ENCODE results near the gene DCUN1D3.
"Not testable (repeated sequence)": the region's sequence is repeated elsewhere in the genome, so short reads cannot be mapped to it uniquely, and the experiment has no call there.

DCUN1D3 gene

DNA sequence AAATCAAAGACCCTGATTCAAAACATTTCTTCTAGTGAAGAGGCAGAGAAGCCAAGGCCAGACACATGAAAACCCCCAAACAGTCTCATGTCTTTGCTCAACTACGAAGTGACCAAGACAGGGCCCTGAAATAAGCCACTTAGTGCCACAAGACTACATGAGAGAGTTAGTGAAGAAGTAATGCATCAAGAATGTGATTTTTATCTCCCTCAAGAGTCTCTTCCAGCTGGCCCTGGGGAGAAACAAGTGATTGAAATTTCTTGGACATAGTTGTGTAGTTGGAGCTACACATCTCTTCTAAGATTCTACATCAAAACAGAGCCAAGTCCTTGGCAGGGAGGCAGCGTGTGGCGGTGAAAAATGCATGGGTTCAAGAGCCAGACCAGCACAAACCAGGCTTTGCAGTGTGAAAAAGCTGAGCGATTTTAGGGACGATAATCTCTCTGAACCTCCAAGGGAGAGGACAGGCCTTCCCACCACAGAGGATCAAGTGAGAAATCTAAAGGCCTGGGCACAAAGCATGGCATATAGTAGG lies 31.0 kb upstream of the DCUN1D3 start:
- no peaks in the 10 kb centered on the region for H3K9me3 ChIP-seq (ENCODE audit: control extremely low read depth in 1 of 5, control insufficient read depth in 4 of 5, insufficient read depth in 2 of 5, low read depth in 1 of 5, low read length in 4 of 5)
- CTCF ChIA-PET, result no interaction called here
- H3K4me3 ChIP-seq (ENCODE audit: control insufficient read depth in 1 of 7, extremely low read depth in 1 of 7, insufficient read depth in 4 of 7, low read depth in 2 of 7, low read length in 6 of 7), result no peak overlapping the region
- no peak overlapping the region for H3K27ac ChIP-seq (ENCODE audit: insufficient read depth in 1 of 2, low read depth in 1 of 2, low read length in 2 of 2, poor library complexity in 1 of 2, severe bottlenecking in 2 of 2)
- no peaks in the 10 kb centered on the region for H3K36me3 ChIP-seq (ENCODE audit: control insufficient read depth in 4 of 4, insufficient read depth in 4 of 4, low read length in 3 of 4)
- 100% methylated on average over 5 of the region's 5 CpGs for WGBS (ENCODE audit: insufficient coverage)
- no peak for DNase-seq
- POLR2A ChIA-PET, result no interaction called here
- no peaks in the 10 kb centered on the region for H3K27me3 ChIP-seq (replicated peaks in 2 of 5; ENCODE audit: control insufficient read depth in 4 of 5, insufficient read depth in 5 of 5, low read length in 4 of 5)
- no peaks in the 10 kb centered on the region for H3K4me1 ChIP-seq (ENCODE audit: control extremely low read depth in 1 of 4, control insufficient read depth in 4 of 4, insufficient read depth in 4 of 4, low read length in 3 of 4)

DNA sequence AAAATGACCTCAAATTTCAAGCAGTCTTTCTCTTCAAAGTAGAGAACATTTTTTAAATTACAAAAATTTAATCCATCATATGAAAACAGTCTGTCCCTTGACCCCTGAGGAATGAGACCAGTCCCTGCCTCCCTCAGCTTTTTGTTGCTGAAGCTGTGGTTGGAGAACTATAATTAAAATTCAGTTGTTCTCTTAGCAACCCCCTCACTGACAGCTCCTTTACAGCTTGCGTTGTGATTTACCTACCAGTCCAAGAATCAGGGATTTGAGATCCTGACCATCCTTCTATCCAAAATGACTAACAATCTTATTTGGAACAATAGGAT lies 30.2 kb upstream of the DCUN1D3 start:
- ChIA-PET POLR2A (no interaction called here), CTCF (interaction anchor here (1.2 kb wide), 1 partner anchor 22 kb away, joined by 4 read pairs; no protein-coding TSS in a partner anchor)

DNA sequence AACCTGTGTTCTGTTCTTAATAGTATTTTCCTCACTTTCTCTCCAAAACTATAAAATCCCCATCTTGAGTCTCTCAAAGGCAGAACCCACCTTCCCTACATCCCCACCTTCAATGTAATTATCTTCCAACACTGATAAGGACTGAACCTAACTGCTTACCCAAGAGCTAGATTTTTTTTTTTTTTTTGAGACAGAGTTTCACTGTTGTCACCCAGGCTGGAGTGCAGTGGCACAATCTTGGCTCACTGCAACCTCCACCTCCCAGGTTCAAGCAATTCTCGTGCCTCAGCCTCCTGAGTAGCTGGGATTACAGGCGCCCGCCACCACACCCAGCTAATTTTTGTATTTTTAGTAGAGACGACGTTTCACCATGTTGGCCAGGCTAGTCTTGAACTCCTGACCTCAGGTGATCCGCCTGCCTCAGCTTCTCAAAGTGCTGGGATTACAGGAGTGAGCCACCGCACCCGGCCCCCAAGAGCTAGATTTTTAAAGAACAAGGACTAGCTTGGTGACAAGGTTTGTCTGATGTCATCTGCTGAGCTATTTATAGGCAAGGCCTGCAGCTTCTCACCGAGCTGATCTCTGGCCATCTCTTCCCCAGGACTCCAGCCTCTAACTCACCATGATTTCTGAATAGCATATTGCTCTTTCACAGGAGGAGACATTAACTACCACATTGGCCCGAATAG lies 29.7 kb upstream of the DCUN1D3 start:
- H3K4me1 ChIP-seq (ENCODE audit: control extremely low read depth in 1 of 4, control insufficient read depth in 4 of 4, insufficient read depth in 4 of 4, low read length in 3 of 4); H3K4me3 ChIP-seq (ENCODE audit: control insufficient read depth in 1 of 7, extremely low read depth in 1 of 7, insufficient read depth in 4 of 7, low read depth in 2 of 7, low read length in 6 of 7); H3K27me3 ChIP-seq (replicated peaks in 2 of 5; ENCODE audit: control insufficient read depth in 4 of 5, insufficient read depth in 5 of 5, low read length in 4 of 5); H3K36me3 ChIP-seq (ENCODE audit: control insufficient read depth in 4 of 4, insufficient read depth in 4 of 4, low read length in 3 of 4); DNase-seq; H3K27ac ChIP-seq (ENCODE audit: insufficient read depth in 1 of 2, low read depth in 1 of 2, low read length in 2 of 2, poor library complexity in 1 of 2, severe bottlenecking in 2 of 2); H3K9me3 ChIP-seq (ENCODE audit: control extremely low read depth in 1 of 5, control insufficient read depth in 4 of 5, insufficient read depth in 2 of 5, low read depth in 1 of 5, low read length in 4 of 5): not testable (repeated sequence)
- ChIA-PET CTCF (interaction anchor here (1.2 kb wide), 1 partner anchor 21 kb away, joined by 4 read pairs; no protein-coding TSS in a partner anchor), POLR2A (interaction anchor here (0.6 kb wide), 1 partner anchor 57 kb away, joined by 3 read pairs; no protein-coding TSS in a partner anchor)
- 94% methylated on average over 9 of the region's 10 CpGs for WGBS (ENCODE audit: insufficient coverage)

More for the DNA sequence above, 30.2 kb upstream of the DCUN1D3 start:
- Histone ChIP-seq H3K36me3 (ENCODE audit: control insufficient read depth in 4 of 4, insufficient read depth in 4 of 4, low read length in 3 of 4) (peaks cover 3 to 6% (median 5%) of the 10 kb centered on the region in 4 experiments), H3K9me3 (ENCODE audit: control extremely low read depth in 1 of 5, control insufficient read depth in 4 of 5, insufficient read depth in 2 of 5, low read depth in 1 of 5, low read length in 4 of 5) (no peaks in the 10 kb centered on the region), H3K27me3 (replicated peaks in 2 of 5; ENCODE audit: control insufficient read depth in 4 of 5, insufficient read depth in 5 of 5, low read length in 4 of 5) (no peaks in the 10 kb centered on the region), H3K4me3 (ENCODE audit: control insufficient read depth in 1 of 7, extremely low read depth in 1 of 7, insufficient read depth in 4 of 7, low read depth in 2 of 7, low read length in 6 of 7) (no peak overlapping the region), H3K4me1 (ENCODE audit: control extremely low read depth in 1 of 4, control insufficient read depth in 4 of 4, insufficient read depth in 4 of 4, low read length in 3 of 4) (no peaks in the 10 kb centered on the region), H3K27ac (ENCODE audit: insufficient read depth in 1 of 2, low read depth in 1 of 2, low read length in 2 of 2, poor library complexity in 1 of 2, severe bottlenecking in 2 of 2) (no peak overlapping the region)
- 100% methylated on average over 1 of the region's 1 CpG for whole genome bisulfite sequencing (ENCODE audit: insufficient coverage)
- DNase-seq, result no peak

DNA sequence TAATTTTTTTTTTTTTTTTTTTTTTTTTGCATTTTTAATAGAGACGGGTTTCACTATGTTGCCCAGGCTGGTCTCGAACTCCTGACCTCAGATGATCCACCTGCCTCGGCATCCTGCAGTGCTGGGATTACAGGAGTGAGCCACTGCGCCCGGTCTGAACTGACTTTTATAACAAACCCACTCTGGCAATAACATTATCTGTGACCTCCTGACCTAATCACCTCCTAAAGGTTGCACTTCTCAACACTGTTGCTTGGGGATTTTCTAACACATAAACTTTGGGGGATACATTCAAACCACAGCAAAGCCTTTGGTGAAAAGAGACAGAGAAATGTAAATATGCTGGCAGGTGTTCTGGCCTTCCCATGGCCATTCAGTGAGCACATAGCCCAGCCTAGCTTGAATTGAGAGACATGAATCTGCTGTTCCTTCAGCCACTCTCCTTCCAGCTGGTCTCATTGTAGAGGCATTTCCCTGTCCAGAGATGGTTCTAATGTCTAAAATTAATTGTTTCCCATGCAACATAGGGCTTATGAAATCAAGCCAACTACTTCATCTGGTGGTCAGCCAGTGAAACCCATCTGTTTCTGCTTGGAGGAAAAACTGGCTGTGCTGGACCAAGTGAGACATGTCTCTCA lies 28.7 kb upstream of the DCUN1D3 start:
- no peaks in the 10 kb centered on the region for H3K4me1 ChIP-seq (ENCODE audit: control extremely low read depth in 1 of 4, control insufficient read depth in 4 of 4, insufficient read depth in 4 of 4, low read length in 3 of 4)
- 98% methylated on average over 5 of the region's 5 CpGs for WGBS (ENCODE audit: insufficient coverage)
- H3K36me3 ChIP-seq (ENCODE audit: control insufficient read depth in 4 of 4, insufficient read depth in 4 of 4, low read length in 3 of 4), result peaks cover 3 to 16% (median 9%) of the 10 kb centered on the region in 4 experiments
- ChIA-PET POLR2A (no interaction called here), CTCF (no interaction called here)
- H3K9me3 ChIP-seq (ENCODE audit: control extremely low read depth in 1 of 5, control insufficient read depth in 4 of 5, insufficient read depth in 2 of 5, low read depth in 1 of 5, low read length in 4 of 5), result no peaks in the 10 kb centered on the region
- no peak for DNase-seq
- H3K27me3 ChIP-seq (replicated peaks in 2 of 5; ENCODE audit: control insufficient read depth in 4 of 5, insufficient read depth in 5 of 5, low read length in 4 of 5), result no peaks in the 10 kb centered on the region
- H3K4me3 ChIP-seq (ENCODE audit: control insufficient read depth in 1 of 7, extremely low read depth in 1 of 7, insufficient read depth in 4 of 7, low read depth in 2 of 7, low read length in 6 of 7), result no peak overlapping the region
- no peak overlapping the region for H3K27ac ChIP-seq (ENCODE audit: insufficient read depth in 1 of 2, low read depth in 1 of 2, low read length in 2 of 2, poor library complexity in 1 of 2, severe bottlenecking in 2 of 2)

DNA sequence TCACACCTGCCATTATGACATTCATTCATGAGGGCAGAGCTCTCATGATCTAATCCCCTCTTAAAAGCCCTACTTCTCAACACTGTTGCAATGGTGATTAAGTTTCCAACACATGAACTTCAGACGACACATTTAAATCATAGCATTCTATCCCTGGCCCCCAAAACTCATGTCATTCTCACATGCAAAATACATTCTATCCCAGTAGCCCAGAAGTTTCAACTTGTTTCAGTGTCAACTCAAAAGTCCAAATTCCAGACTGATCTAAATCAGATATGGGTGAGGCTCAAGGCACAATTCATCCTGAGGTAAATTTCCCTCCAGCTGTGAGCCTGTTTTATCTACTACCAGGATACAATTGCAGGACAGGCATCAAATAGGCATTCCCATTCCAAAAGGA lies 25.6 kb upstream of the DCUN1D3 start:
- Histone ChIP-seq H3K9me3 (ENCODE audit: control extremely low read depth in 1 of 5, control insufficient read depth in 4 of 5, insufficient read depth in 2 of 5, low read depth in 1 of 5, low read length in 4 of 5) (no peaks in the 10 kb centered on the region), H3K27ac (ENCODE audit: insufficient read depth in 1 of 2, low read depth in 1 of 2, low read length in 2 of 2, poor library complexity in 1 of 2, severe bottlenecking in 2 of 2) (no peak overlapping the region), H3K4me1 (ENCODE audit: control extremely low read depth in 1 of 4, control insufficient read depth in 4 of 4, insufficient read depth in 4 of 4, low read length in 3 of 4) (no peaks in the 10 kb centered on the region), H3K36me3 (ENCODE audit: control insufficient read depth in 4 of 4, insufficient read depth in 4 of 4, low read length in 3 of 4) (peaks cover 3 to 26% (median 11%) of the 10 kb centered on the region in 4 experiments), H3K27me3 (replicated peaks in 2 of 5; ENCODE audit: control insufficient read depth in 4 of 5, insufficient read depth in 5 of 5, low read length in 4 of 5) (no peaks in the 10 kb centered on the region), H3K4me3 (ENCODE audit: control insufficient read depth in 1 of 7, extremely low read depth in 1 of 7, insufficient read depth in 4 of 7, low read depth in 2 of 7, low read length in 6 of 7) (no peak overlapping the region)
- no peak for DNase-seq
- CTCF ChIA-PET, result no interaction called here
- 100% methylated on average over 1 of the region's 1 CpG for WGBS (ENCODE audit: insufficient coverage)
- POLR2A ChIA-PET, result no interaction called here

DNA sequence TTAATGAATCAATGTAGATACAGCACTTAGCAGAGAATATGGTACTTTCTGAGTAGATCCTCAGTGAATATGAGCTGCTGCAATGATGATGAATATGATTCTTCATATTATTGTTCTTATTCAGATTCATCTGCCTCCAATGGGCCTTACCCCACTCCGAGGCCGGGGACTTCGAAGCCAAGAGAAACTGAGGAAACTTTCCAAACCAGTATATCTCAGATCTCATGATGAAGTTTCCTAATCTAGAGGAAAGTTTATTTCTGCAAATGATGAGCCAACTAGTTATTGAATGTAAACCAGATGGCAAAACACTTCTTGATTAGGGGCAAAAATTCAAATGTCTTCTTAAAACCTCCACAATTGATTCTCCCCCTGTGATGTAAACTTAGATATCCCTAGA lies 23.7 kb upstream of the DCUN1D3 start:
- Histone ChIP-seq H3K4me3 (ENCODE audit: control insufficient read depth in 1 of 7, extremely low read depth in 1 of 7, insufficient read depth in 4 of 7, low read depth in 2 of 7, low read length in 6 of 7) (no peak overlapping the region), H3K36me3 (ENCODE audit: control insufficient read depth in 4 of 4, insufficient read depth in 4 of 4, low read length in 3 of 4) (peaks cover 3 to 35% (median 18%) of the 10 kb centered on the region in 4 experiments), H3K27ac (ENCODE audit: insufficient read depth in 1 of 2, low read depth in 1 of 2, low read length in 2 of 2, poor library complexity in 1 of 2, severe bottlenecking in 2 of 2) (no peak overlapping the region), H3K9me3 (ENCODE audit: control extremely low read depth in 1 of 5, control insufficient read depth in 4 of 5, insufficient read depth in 2 of 5, low read depth in 1 of 5, low read length in 4 of 5) (no peaks in the 10 kb centered on the region), H3K27me3 (replicated peaks in 2 of 5; ENCODE audit: control insufficient read depth in 4 of 5, insufficient read depth in 5 of 5, low read length in 4 of 5) (no peaks in the 10 kb centered on the region), H3K4me1 (ENCODE audit: control extremely low read depth in 1 of 4, control insufficient read depth in 4 of 4, insufficient read depth in 4 of 4, low read length in 3 of 4) (peaks cover 0 to under 1% (median 0%) of the 10 kb centered on the region in 4 experiments)
- DNase-seq, result no peak
- no CpG with 5 or more reads among the region's 3 CpGs for WGBS (ENCODE audit: insufficient coverage)
- ChIA-PET CTCF (interaction anchor here (0.7 kb wide), 1 partner anchor 9 kb away, joined by 3 read pairs; no protein-coding TSS in a partner anchor), POLR2A (no interaction called here)

DNA sequence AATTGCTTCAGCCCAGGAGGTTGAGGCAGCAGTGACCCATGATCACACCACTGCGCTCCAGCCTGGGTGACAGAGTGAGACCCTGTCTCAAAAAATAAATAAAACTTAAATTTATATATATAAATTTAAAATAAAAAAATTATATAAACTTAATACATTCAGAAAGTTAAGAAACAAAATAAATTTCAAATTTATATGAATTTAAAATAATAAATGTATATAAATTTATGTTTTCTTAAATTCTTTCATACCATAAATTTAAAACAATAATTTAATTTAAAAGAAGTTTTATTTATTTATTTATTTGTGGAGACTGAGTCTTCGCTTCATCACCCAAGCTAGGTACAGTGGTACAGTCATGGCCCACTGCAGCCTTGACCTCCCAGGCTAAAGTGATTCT lies 20.6 kb upstream of the DCUN1D3 start:
- CTCF ChIA-PET, result interaction anchor here (1.1 to 1.8 kb wide), 3 partner anchors 9 to 70 kb away, joined by 3 to 5 read pairs (median 5); no protein-coding TSS in a partner anchor
- H3K27ac ChIP-seq (ENCODE audit: insufficient read depth in 1 of 2, low read depth in 1 of 2, low read length in 2 of 2, poor library complexity in 1 of 2, severe bottlenecking in 2 of 2), result no peak overlapping the region
- no peaks in the 10 kb centered on the region for H3K27me3 ChIP-seq (replicated peaks in 2 of 5; ENCODE audit: control insufficient read depth in 4 of 5, insufficient read depth in 5 of 5, low read length in 4 of 5)
- H3K4me3 ChIP-seq (ENCODE audit: control insufficient read depth in 1 of 7, extremely low read depth in 1 of 7, insufficient read depth in 4 of 7, low read depth in 2 of 7, low read length in 6 of 7), result no peak overlapping the region
- POLR2A ChIA-PET, result no interaction called here
- no peaks in the 10 kb centered on the region for H3K9me3 ChIP-seq (ENCODE audit: control extremely low read depth in 1 of 5, control insufficient read depth in 4 of 5, insufficient read depth in 2 of 5, low read depth in 1 of 5, low read length in 4 of 5)
- H3K36me3 ChIP-seq (ENCODE audit: control insufficient read depth in 4 of 4, insufficient read depth in 4 of 4, low read length in 3 of 4), result peaks cover 3 to 50% (median 21%) of the 10 kb centered on the region in 4 experiments
- no CpG with 5 or more reads among the region's 2 CpGs for WGBS (ENCODE audit: insufficient coverage)
- H3K4me1 ChIP-seq (ENCODE audit: control extremely low read depth in 1 of 4, control insufficient read depth in 4 of 4, insufficient read depth in 4 of 4, low read length in 3 of 4), result peaks cover 0 to 24% (median 11%) of the 10 kb centered on the region in 4 experiments
- DNase-seq, result no peak

Measured in common myeloid progenitor, CD34-positive (primary cell).